Heart right ventricle (tissue), 16 donors: ENCODE measurements around the gene CPOX. TPM values are rescaled to one million over a fixed set of nuclear protein-coding genes. Genes with fewer than 3 reads are reported as not detected.

ENCODE experiments used
- ATAC-seq, 8 donors: fragments of 200-7000 bp; cut with Tn5 transposase; one replicate each; pipeline ENCODE4 v1.9.1; 2020; ENCODE audit warnings: mild to moderate bottlenecking in 8 of 8, moderate library complexity in 8 of 8, moderate number of reproducible peaks in 1 of 8
- DNase-seq, 2 donors: peaks; one replicate each; pipeline ENCODE4 v3.0.0-alpha.2; 2020
- H3K27ac ChIP-seq, 10 donors: fragments of 200-600 bp; sonication (generic) in 2 of 10; one replicate each; pipeline versions ENCODE4 v1.5.0 to v1.8.0; 2020 to 2022; ENCODE audit warnings: mild to moderate bottlenecking in 3 of 10
- H3K27me3 ChIP-seq, 7 donors: fragments of 200-600 bp; one replicate each; pipeline ENCODE4 v1.8.0; 2021 to 2022; ENCODE audit warnings: mild to moderate bottlenecking in 2 of 7
- H3K36me3 ChIP-seq, 9 donors: fragments of 200-600 bp; sonication (generic) in 1 of 9; one replicate each; pipeline versions ENCODE4 v1.5.0 to v1.8.0; 2020 to 2022; ENCODE audit warnings: mild to moderate bottlenecking in 2 of 9
- H3K4me1 ChIP-seq, 9 donors: fragments of 200-600 bp; sonication (generic) in 1 of 9; one replicate each; pipeline versions ENCODE4 v1.5.0 to v1.8.0; 2020 to 2022; ENCODE audit warnings: mild to moderate bottlenecking in 4 of 9
- H3K4me3 ChIP-seq, 10 donors: fragments of 200-600 bp; sonication (generic) in 2 of 10; one replicate each; pipeline versions ENCODE4 v1.5.0 to v1.8.0; 2020 to 2022; ENCODE audit warnings: mild to moderate bottlenecking in 7 of 10, moderate library complexity in 2 of 10
- H3K9me3 ChIP-seq, 11 donors: fragments of 200-600 bp in 10 of 11; sonication (generic) in 2 of 11; one replicate each; pipeline versions ENCODE4 v1.5.0 to v1.8.0; 2013 to 2022; ENCODE audit warnings: mild to moderate bottlenecking in 2 of 11, control low read depth in 1 of 11, moderate library complexity in 1 of 11
- WGBS, 2 donors: extraction: QIAGEN DNeasy Blood & Tissue Kit; methylation state at CpG; one replicate each; pipeline ENCODE4 v1.1.7; 2013; ENCODE audit warnings: inconsistent platforms in 1 of 2; 5-methylcytosine and 5-hydroxymethylcytosine counted together
- intact Hi-C, 10 donors: fragments of 100-400 bp; cut with DNase I; formaldehyde crosslinking; loops; one replicate each; pipeline versions ENCODE4 v1.11.1 to v1.14.2; 2022
- polyA plus RNA-seq, 2 donors: library from polyadenylated mRNA; stranded (reverse); fragments of 200-250 nt; gene quantifications; one replicate each; pipeline ENCODE4 v1.2.3, GENCODE V29; 2013
- total RNA-seq, 10 donors: library from RNA; stranded (reverse); fragmentation: NEBNext Ultra II Directional in 3 of 10; extraction: Animal tissue kit (Norgen Biotek cat#: 25700) in 3 of 10; gene quantifications; one replicate each; pipeline versions ENCODE4 v1.2.1 to v1.2.4, GENCODE V29; 2021 to 2023
- TF ChIP-seq, protein P1 (sequence below), 9 donors: fragments of 200-600 bp; sonication (generic) in 2 of 9; IDR thresholded peaks; one replicate each; pipeline versions ENCODE4 v1.5.0 to v1.8.0; 2021 to 2022; ENCODE audit warnings: antibody characterized with exemption in 9 of 9, mild to moderate bottlenecking in 5 of 9, moderate library complexity in 1 of 9
- donor health status: Arrhythmogenic right ventricular cardiomyopathy.
- donor health status: ischemic (EF 13 %, LVEDD 7.1; RV severe dilation, severe dysfunction).
- donor health status: healthy with polysubstance abuse.
- donor health status: DM: no; HTN: yes; CAD: no.
- donor health status: DM: no; HTN: no; CAD: no.
- donor health status: ischemic (EF 25% LVEDD 6.9; RV normal size, moderate dysfunction).
- donor health status: ischemic (EF 25% LVEDD 5.7; RV mildly dilated, moderate dysfunction).
- donor health status: healthy.
- donor health status: DM: yes; HTN: yes; CAD: no.
- donor health status: Ischemic cardiomyopathy.
- donor health status: ischemic (EF 35%, LVEDD 5.7; RV mildly dilated, moderate dysfunction).
- donor health status: nonischemic (EF 11% LVEDD 7.7; RV severe dilation, severe dysfunction).
- donor health status: DM: yes; HTN: yes; CAD: no.
- donor health status: PGD.
- donor health status: ischemic (EF 29% LVEDD 5.4; RV normal size, mild dysfunction).
- donor health status: nonischemic (EF 23%, LVEDD 6.1; RV moderate dilation, normal function).

CPOX gene
- total and polyA plus RNA-seq, 12 donors: 7.7 to 12.5 (median 11.0) TPM

DNA sequence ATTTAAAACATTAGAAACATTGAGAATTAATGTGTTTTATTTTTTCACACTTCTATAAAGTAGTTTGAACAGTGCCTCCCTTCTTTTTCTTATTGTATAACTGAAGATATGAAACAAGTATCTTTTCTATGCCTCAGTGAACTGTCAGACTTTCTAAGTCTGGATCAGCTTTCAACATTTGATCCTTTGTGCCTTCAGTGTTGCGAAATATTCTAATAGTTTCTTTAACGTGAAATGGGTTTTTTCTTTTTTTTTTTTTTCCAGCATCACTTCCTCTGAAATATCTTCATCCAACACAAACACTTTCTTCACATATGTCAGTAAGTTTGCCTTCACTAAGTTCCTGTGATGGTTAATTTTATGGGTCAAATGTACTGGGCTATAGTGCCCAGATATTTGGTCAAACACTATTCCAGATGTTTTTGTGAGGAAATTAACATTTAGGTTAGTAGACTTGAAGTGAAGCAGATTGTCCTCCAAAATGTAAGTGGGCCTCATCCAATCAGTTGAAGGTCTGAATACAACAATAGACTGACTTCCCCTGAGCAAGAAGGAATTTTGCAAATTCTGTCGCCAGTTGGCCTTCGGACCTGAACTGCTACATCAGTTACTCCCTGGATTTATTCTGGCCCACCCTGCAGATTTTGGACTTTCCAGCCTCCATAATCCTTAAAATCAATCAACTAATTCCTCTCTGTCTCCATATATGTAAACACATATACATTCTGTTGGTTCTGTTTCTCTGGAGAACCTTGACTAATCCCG lies 6.4 kb upstream of the CPOX start:
- Histone ChIP-seq H3K4me1 (peaks cover 0 to 6% (median 0%) of the 10 kb centered on the region in 9 donors), H3K27ac (no peak overlapping the region), H3K9me3 (no peaks in the 10 kb centered on the region), H3K27me3 (no peaks in the 10 kb centered on the region), H3K36me3 (no peaks in the 10 kb centered on the region), H3K4me3 (no peak overlapping the region)
- intact Hi-C loops: loop anchor here (5.0 to 10.0 kb wide), 10 partner anchors 105 to 397 kb away; partner anchors contain the start of gene DCBLD2 (in 1 of the 10)
- ATAC-seq (no peak), DNase-seq (no peak)
- WGBS, 2 donors: 76 to 78% methylated on average over 5 of the region's 5 CpGs
- TF ChIP-seq, protein P1, sequence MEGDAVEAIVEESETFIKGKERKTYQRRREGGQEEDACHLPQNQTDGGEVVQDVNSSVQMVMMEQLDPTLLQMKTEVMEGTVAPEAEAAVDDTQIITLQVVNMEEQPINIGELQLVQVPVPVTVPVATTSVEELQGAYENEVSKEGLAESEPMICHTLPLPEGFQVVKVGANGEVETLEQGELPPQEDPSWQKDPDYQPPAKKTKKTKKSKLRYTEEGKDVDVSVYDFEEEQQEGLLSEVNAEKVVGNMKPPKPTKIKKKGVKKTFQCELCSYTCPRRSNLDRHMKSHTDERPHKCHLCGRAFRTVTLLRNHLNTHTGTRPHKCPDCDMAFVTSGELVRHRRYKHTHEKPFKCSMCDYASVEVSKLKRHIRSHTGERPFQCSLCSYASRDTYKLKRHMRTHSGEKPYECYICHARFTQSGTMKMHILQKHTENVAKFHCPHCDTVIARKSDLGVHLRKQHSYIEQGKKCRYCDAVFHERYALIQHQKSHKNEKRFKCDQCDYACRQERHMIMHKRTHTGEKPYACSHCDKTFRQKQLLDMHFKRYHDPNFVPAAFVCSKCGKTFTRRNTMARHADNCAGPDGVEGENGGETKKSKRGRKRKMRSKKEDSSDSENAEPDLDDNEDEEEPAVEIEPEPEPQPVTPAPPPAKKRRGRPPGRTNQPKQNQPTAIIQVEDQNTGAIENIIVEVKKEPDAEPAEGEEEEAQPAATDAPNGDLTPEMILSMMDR (IDR thresholded peaks at IDR 0.05): no peak

DNA sequence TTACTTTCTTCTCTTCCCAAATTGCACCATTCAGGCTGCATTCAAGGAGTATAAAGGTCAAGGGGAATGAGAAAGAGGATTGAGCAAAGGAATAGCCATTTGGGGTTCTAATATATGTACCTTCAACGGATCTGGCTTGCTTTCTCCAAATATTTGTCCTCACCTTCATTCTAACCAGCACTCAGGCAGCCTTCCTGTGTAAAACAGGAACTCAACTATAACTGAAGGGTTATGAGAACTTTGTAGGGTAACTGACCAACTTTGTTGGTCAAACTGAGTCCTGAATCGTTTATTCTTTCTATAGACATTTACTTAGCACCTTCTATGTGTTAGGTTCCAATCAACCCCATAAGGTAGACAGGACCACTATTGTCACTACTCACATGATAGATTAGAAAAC lies 5.1 kb upstream of the CPOX start:
- ATAC-seq: no peak
- no peak for DNase-seq

DNA sequence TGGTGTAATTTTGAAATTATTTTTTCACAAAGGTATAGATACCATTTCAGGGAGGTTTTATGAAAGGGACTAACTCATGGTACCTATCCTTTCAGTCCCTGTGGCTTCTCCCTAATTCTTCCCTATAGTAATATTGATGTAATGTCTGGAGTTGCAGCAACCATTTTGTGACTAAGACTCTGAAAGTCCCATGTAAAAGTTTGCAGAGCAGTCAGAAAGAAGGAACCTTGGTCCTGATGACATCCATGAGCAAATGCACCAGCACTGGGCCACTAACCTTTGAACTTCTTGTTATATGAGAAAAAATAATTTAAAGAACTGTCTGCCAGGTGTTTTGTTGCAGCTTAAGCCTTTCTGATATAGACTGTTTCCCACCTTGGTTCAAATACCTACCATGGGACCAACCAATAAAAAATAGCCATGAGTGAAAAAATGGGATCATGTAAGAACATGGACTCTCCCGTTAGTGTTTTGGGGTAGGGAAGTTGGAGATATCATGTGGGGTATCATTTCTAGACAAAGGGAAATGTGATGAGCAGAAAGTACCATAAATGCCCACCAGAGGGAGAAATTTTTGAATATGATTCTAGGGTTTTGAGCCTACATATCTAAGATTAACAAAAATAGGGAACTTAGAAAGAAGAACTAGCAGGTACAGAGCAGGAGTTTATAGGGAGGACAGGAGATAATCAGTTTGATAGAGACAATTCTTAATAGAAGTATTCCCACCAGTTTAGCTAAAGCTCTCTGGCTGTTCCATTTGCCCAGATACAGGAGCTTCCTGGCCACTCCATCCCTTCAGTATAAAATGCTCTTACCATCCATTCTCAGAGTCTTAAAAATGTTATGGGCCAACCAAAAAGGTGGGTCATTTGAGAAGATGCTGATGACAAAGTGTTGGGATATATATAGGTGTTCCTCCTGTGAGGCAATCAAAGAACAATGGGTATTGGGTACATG lies 3.4 kb upstream of the CPOX start:
- H3K4me1 ChIP-seq: peaks cover 0 to 22% (median 11%) of the 10 kb centered on the region in 9 donors
- H3K4me3 ChIP-seq: no peak overlapping the region
- 23 to 26% methylated on average over 1 of the region's 1 CpG for WGBS, 2 donors
- intact Hi-C loops: loop anchor here in 7 of 10 donors (2.0 to 10.0 kb wide), 7 partner anchors 138 to 400 kb away; partner anchors contain the start of gene DCBLD2 (in 1 of the 7)
- no peaks in the 10 kb centered on the region for H3K36me3 ChIP-seq
- H3K27me3 ChIP-seq: no peaks in the 10 kb centered on the region
- TF ChIP-seq, protein P1 (IDR thresholded peaks at IDR 0.05): peak; percentile 27 to 73 (median 68)
- no peak overlapping the region for H3K27ac ChIP-seq
- DNase-seq (no peak), ATAC-seq (no peak)
- no peaks in the 10 kb centered on the region for H3K9me3 ChIP-seq

More for the DNA sequence above, 5.1 kb upstream of the CPOX start:
- peaks cover 0 to 11% (median 0%) of the 10 kb centered on the region in 9 donors for H3K4me1 ChIP-seq
- H3K9me3 ChIP-seq: no peaks in the 10 kb centered on the region
- intact Hi-C loops: loop anchor here in 7 of 10 donors (5.0 to 10.0 kb wide), 6 partner anchors 136 to 399 kb away; partner anchors contain the start of gene DCBLD2 (in 1 of the 7)
- no peak overlapping the region for H3K4me3 ChIP-seq
- TF ChIP-seq, protein P1 (IDR thresholded peaks at IDR 0.05): no peak
- H3K27ac ChIP-seq: no peak overlapping the region
- 80 to 93% methylated on average over 2 of the region's 2 CpGs for WGBS, 2 donors
- H3K27me3 ChIP-seq: no peaks in the 10 kb centered on the region
- H3K36me3 ChIP-seq: no peaks in the 10 kb centered on the region

DNA sequence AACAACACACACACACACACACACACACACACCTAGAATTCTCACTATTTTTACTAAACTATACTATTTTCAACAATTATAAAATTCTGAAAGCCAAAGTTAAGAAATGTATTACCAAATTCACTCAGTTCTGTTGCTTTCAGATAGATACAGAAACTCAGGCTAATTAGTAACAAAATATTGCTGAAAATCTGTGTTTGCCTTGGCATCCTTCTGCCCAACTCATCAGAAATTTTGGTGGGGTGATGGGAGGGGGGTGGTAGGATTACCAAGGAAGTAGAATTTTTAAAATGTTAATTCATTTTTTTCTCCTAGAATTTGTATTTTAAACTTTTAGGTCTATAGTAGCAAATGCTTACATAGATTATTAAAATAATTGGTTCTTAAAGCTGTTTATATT lies 2.7 kb upstream of the CPOX start:
- ATAC-seq: no peak
- intact Hi-C loops: loop anchor here in 7 of 10 donors (2.0 to 10.0 kb wide), 7 partner anchors 139 to 401 kb away; partner anchors contain the start of gene DCBLD2 (in 1 of the 7)
- no peak overlapping the region for H3K27ac ChIP-seq
- DNase-seq: no peak
- H3K4me1 ChIP-seq: peaks cover 0 to 28% (median 17%) of the 10 kb centered on the region in 9 donors
- TF ChIP-seq, protein P1 (IDR thresholded peaks at IDR 0.05): no peak
- peaks cover 0 to 7% (median 0%) of the 10 kb centered on the region in 9 donors for H3K36me3 ChIP-seq
- H3K27me3 ChIP-seq: no peaks in the 10 kb centered on the region
- no peak overlapping the region for H3K4me3 ChIP-seq
- H3K9me3 ChIP-seq: no peaks in the 10 kb centered on the region
